ENCODE results near the gene GLYATL1B.

- TF ChIP-seq POLR2AphosphoS5 (IDR thresholded peaks at IDR 0.05; ENCODE audit: low read depth, low read length) (0 out of 2 replicates have a peak, but pooled peaks have one; percentile 45), SPI1 (IDR thresholded peaks at IDR 0.05; ENCODE audit: low read depth, low read length) (no peak; the same call in 1 of the 2 replicates)
These were observed 56.7 kb downstream of the GLYATL1B start, which contains the start of gene FAM111A for GRCh38 chr11:59142530-59143507.
